Endothelial cell of umbilical vein (primary cell): Measurements from ENCODE around the gene ZSCAN26. TPM values are rescaled to one million over a fixed set of nuclear protein-coding genes. Genes with fewer than 3 reads are reported as not detected.

Source experiments
- BruUV-seq: library from RNA; stranded (reverse); fragments of 400-500 nt; replicated peaks from 2 replicates; lab custom pipeline; 2021; lab: Mats Ljungman, UMichigan
- CTCF ChIA-PET: fragments of 300-600, 350-600 bp; sonication (Branson Sonifier 250); formaldehyde crosslinking; loops from one replicate; lab custom pipeline; 2021; ENCODE audit warnings: antibody characterized with exemption, inconsistent platforms; lab: Charles Lee
- POLR2A ChIA-PET: fragments of 300-600, 350-600 bp; sonication (Branson Sonifier 250); formaldehyde crosslinking; loops from one replicate; lab custom pipeline; 2021; ENCODE audit warnings: antibody characterized with exemption, inconsistent platforms; lab: Charles Lee
- DNase-seq: peaks from one replicate; pipeline ENCODE4 v3.0.0-alpha.2; 2011; ENCODE audit warnings: low read depth, low spot score
- FAIRE-seq: peaks from 2 replicates; lab custom pipeline; 2011; peaks lifted over from hg19 to GRCh38; lab: Jason Lieb, UNC
- H2AFZ ChIP-seq: 2 replicates; pipeline ENCODE4 v1.6.0; 2012; ENCODE audit warnings: low read depth, low read length, control low read depth, inconsistent platforms
- H3K27ac ChIP-seq: 2 replicates; pipeline ENCODE4 v1.5.1; 2011; ENCODE audit warnings: low read depth, mild to moderate bottlenecking, control low read depth, low read length, moderate library complexity; ENCODE audit not compliant: insufficient read depth
- H3K27me3 ChIP-seq, 2 experiments: 2 replicates each; pipeline versions ENCODE4 v1.6.0 to v1.6.1; 2011; ENCODE audit warnings: low read length in 2 of 2, mixed read lengths in 1 of 2; ENCODE audit not compliant: control insufficient read depth in 2 of 2, insufficient read depth in 2 of 2
- H3K36me3 ChIP-seq, 2 experiments: 2 replicates in 1 of 2; 3 replicates in 1 of 2; pipeline ENCODE4 v1.5.1; 2011; ENCODE audit warnings: low read length in 2 of 2, mild to moderate bottlenecking in 1 of 2, moderate library complexity in 1 of 2; ENCODE audit not compliant: control insufficient read depth in 2 of 2, insufficient read depth in 2 of 2; ENCODE audit errors: extremely low read depth in 1 of 2
- H3K4me1 ChIP-seq: 3 replicates; pipeline ENCODE4 v1.5.1; 2011; ENCODE audit warnings: mild to moderate bottlenecking, low read length; ENCODE audit not compliant: control insufficient read depth, insufficient read depth; ENCODE audit errors: extremely low read depth
- H3K4me2 ChIP-seq: 2 replicates; pipeline ENCODE4 v1.6.1; 2011; ENCODE audit warnings: low read length, control low read depth, mixed read lengths; ENCODE audit not compliant: insufficient read depth
- H3K4me3 ChIP-seq, 3 experiments: fragments of 200-600 bp in 1 of 3; sonication (generic), shearing (Covaris generic) in 1 of 3; replicated peaks in 1 of 3; 2 replicates each; pipeline ENCODE4 v1.5.1; 2011 to 2016; ENCODE audit warnings: control low read depth in 3 of 3, low read length in 3 of 3, mild to moderate bottlenecking in 2 of 3, inconsistent platforms in 1 of 3, low read depth in 1 of 3, moderate library complexity in 1 of 3; ENCODE audit not compliant: insufficient read depth in 1 of 3
- H3K79me2 ChIP-seq: 2 replicates; pipeline ENCODE4 v1.6.0; 2012; ENCODE audit warnings: low read length, inconsistent platforms; ENCODE audit not compliant: control insufficient read depth, insufficient read depth
- H3K9ac ChIP-seq: replicated peaks from 2 replicates; pipeline ENCODE3; 2011; ENCODE audit warnings: low read length, control low read depth; ENCODE audit not compliant: insufficient read depth; ENCODE audit errors: extremely low read depth
- H3K9me1 ChIP-seq: replicated peaks from 3 replicates; pipeline ENCODE4 v1.6.0; 2011; ENCODE audit warnings: mild to moderate bottlenecking, low read length; ENCODE audit not compliant: control insufficient read depth, insufficient read depth; ENCODE audit errors: extremely low read depth
- H3K9me3 ChIP-seq: replicated peaks from 2 replicates; pipeline ENCODE4 v1.5.1; 2012; ENCODE audit warnings: low read length, inconsistent platforms; ENCODE audit not compliant: control insufficient read depth, insufficient read depth
- H4K20me1 ChIP-seq: replicated peaks from 2 replicates; pipeline ENCODE3; 2011; ENCODE audit warnings: mild to moderate bottlenecking, low read length; ENCODE audit not compliant: control insufficient read depth, insufficient read depth; ENCODE audit errors: extremely low read depth
- CTCF ChIP-seq, 2 donors: IDR thresholded peaks; 1 replicate in 1 of 2; 2 replicates in 1 of 2; pipeline ENCODE4 v1.5.1; 2011; ENCODE audit warnings: low read length in 2 of 2, mild to moderate bottlenecking in 2 of 2, moderate library complexity in 2 of 2, control low read depth in 1 of 2, inconsistent platforms in 1 of 2, low read depth in 1 of 2; ENCODE audit not compliant: insufficient read depth in 1 of 2; ENCODE audit errors: extremely low read depth in 1 of 2
- EZH2 ChIP-seq: IDR thresholded peaks from 2 replicates; pipeline ENCODE4 v1.6.1; 2012; ENCODE audit warnings: borderline replicate concordance, low read depth, mild to moderate bottlenecking, moderate library complexity, low read length, inconsistent platforms; ENCODE audit not compliant: severe bottlenecking
- FOS ChIP-seq: IDR thresholded peaks from 2 replicates; pipeline ENCODE4 v1.6.1; 2011; ENCODE audit warnings: mild to moderate bottlenecking, low read length, moderate library complexity, borderline replicate concordance; ENCODE audit not compliant: insufficient read depth
- GATA2 ChIP-seq: IDR thresholded peaks from 2 replicates; pipeline ENCODE4 v1.7.0; 2011; ENCODE audit warnings: low read depth, mild to moderate bottlenecking, moderate library complexity, mixed read lengths, low read length; ENCODE audit not compliant: insufficient read length, insufficient read depth
- JUN ChIP-seq: IDR thresholded peaks from 2 replicates; pipeline ENCODE4 v1.6.1; 2011; ENCODE audit warnings: borderline replicate concordance, low read depth; ENCODE audit not compliant: insufficient read length, insufficient read depth
- MYC ChIP-seq: IDR thresholded peaks from one replicate; pipeline ENCODE4 v1.6.1; 2011; ENCODE audit warnings: mild to moderate bottlenecking, low read depth, low read length
- POLR2A ChIP-seq: IDR thresholded peaks from 2 replicates; pipeline ENCODE4 v1.6.1; 2012; ENCODE audit warnings: low read depth, mild to moderate bottlenecking, control low read depth, low read length
- POLR2AphosphoS5 ChIP-seq: IDR thresholded peaks from 2 replicates; pipeline ENCODE4 v1.6.1; 2012; ENCODE audit warnings: low read depth, mild to moderate bottlenecking, control low read depth, low read length, moderate library complexity; ENCODE audit not compliant: insufficient read depth
- dilution Hi-C: fragments of 300-500 bp; cut with MboI; formaldehyde crosslinking; loops from one replicate; pipeline ENCODE4 v1.15.0; 2019; ENCODE audit warnings: low sequenced_read_pairs; ENCODE audit not compliant: extremely low pct_ligation_motif_present
- intact Hi-C: fragments of 100-400 bp; cut with micrococcal nuclease; formaldehyde crosslinking; loops from one replicate; pipeline ENCODE4 v1.10.0; 2022
- polyA plus RNA-seq, 4 experiments: library from polyadenylated mRNA; depleted of rRNA in 3 of 4; stranded (reverse) in 3 of 4; unstranded in 1 of 4; fragments of >200 nt; gene quantifications; 2 replicates each; pipeline versions ENCODE4 v1.2.1 to v1.2.3, GENCODE V29; 2011 to 2012; ENCODE audit warnings: missing spikeins in 1 of 4
- total RNA-seq: library from RNA; stranded (reverse); gene quantifications from 2 replicates; pipeline ENCODE4 v1.2.3, GENCODE V29; 2021
- TF ChIP-seq, protein P1 (sequence below): IDR thresholded peaks from 2 replicates; pipeline ENCODE4 v1.6.1; 2011; ENCODE audit not compliant: insufficient read depth, insufficient read length

Gene ZSCAN26
- total and polyA plus RNA-seq, 2 donors (not counting 3 experiments of a cell fraction or from before 2014, with no cell fraction given) = 12.8 to 14.1 TPM

- no peaks in the 10 kb centered on the region for H3K4me1 ChIP-seq
- no peaks in the 10 kb centered on the region for H3K9me1 ChIP-seq
- TF ChIP-seq FOS = no peak
- TF ChIP-seq GATA2 = no peak
- TF ChIP-seq EZH2 = no peak
- TF ChIP-seq, protein P1, sequence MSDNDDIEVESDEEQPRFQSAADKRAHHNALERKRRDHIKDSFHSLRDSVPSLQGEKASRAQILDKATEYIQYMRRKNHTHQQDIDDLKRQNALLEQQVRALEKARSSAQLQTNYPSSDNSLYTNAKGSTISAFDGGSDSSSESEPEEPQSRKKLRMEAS = no peak
- no peak for TF ChIP-seq JUN
- no peak for TF ChIP-seq CTCF (IDR thresholded peaks at IDR 0.05; ENCODE audit: extremely low read depth in 1 of 2, insufficient read depth in 1 of 2, low read depth in 1 of 2, low read length in 2 of 2)
- TF ChIP-seq MYC = no peak
- no peak for TF ChIP-seq POLR2A
- TF ChIP-seq POLR2AphosphoS5 = no peak
- H4K20me1 ChIP-seq = no peaks in the 10 kb centered on the region
- no peak overlapping the region for H3K27ac ChIP-seq
- H3K79me2 ChIP-seq = no peaks in the 10 kb centered on the region
- DNase-seq = no peak
- no TSS peak for BruUV-seq
- no peak overlapping the region for H3K9ac ChIP-seq
- intact Hi-C loops (no loop called here), dilution Hi-C loops (no loop called here)
- H3K27me3 ChIP-seq = no peaks in the 10 kb centered on the region
- no peak overlapping the region for H3K4me2 ChIP-seq
- H3K9me3 ChIP-seq = peaks cover 3% of the 10 kb centered on the region
- no peak overlapping the region for H2AFZ ChIP-seq
- H3K4me3 ChIP-seq = no peak overlapping the region
- ChIA-PET CTCF (no interaction called here), POLR2A (interaction anchor here (1.1 kb wide), 1 partner anchor 120 kb away, joined by 4 read pairs; no protein-coding TSS in a partner anchor)
- no peak for FAIRE-seq
- peaks cover 16 to 20% of the 10 kb centered on the region in 2 experiments for H3K36me3 ChIP-seq
Measured at GRCh38 chr6:28235912-28236452, 31.0 kb upstream of the ZSCAN26 start.
